Chondrocyte (in vitro differentiated cells): ENCODE results near the gene IFNAR1. TPM values are rescaled to one million over a fixed set of nuclear protein-coding genes. Genes with fewer than 3 reads are reported as not detected.

Experiments used
- DNase-seq: peaks from one replicate; pipeline ENCODE4 v3.0.0; 2021; ENCODE audit warnings: mixed read lengths, low spot score
- H3K27ac Mint-ChIP-seq: one replicate; pipeline ENCODE4 v1.8.0; 2021; ENCODE audit warnings: mild to moderate bottlenecking, moderate library complexity, mixed read lengths; ENCODE audit not compliant: unreplicated experiment
- H3K27me3 Mint-ChIP-seq: 2 replicates; pipeline ENCODE4 v1.8.0; 2021; ENCODE audit warnings: low read depth, mixed read lengths
- H3K36me3 Mint-ChIP-seq: 2 replicates; pipeline ENCODE4 v1.8.0; 2021; ENCODE audit warnings: low read depth, mixed read lengths
- H3K4me1 Mint-ChIP-seq: 2 replicates; pipeline ENCODE4 v1.8.0; 2021; ENCODE audit warnings: low read depth, mild to moderate bottlenecking, mixed read lengths
- H3K4me3 Mint-ChIP-seq: one replicate; pipeline ENCODE4 v1.8.0; 2021; ENCODE audit warnings: mild to moderate bottlenecking, moderate library complexity, mixed read lengths; ENCODE audit not compliant: unreplicated experiment
- H3K9me3 Mint-ChIP-seq: 2 replicates; pipeline ENCODE4 v1.8.0; 2021; ENCODE audit warnings: low read depth, mixed read lengths
- CTCF ChIP-seq: fragments of 200-600 bp; sonication (generic); IDR thresholded peaks from 2 replicates; pipeline ENCODE4 v1.5.0; 2021; ENCODE audit warnings: antibody characterized with exemption, mild to moderate bottlenecking, moderate library complexity
- total RNA-seq: library from RNA; stranded (reverse); gene quantifications from 3 replicates; pipeline ENCODE4 v1.2.1, GENCODE V29; 2021

Gene IFNAR1
- total RNA-seq, 1 donor from 2014 or later: 47.7 TPM

- no peak for DNase-seq
Observed at GRCh38 chr21:33339918-33340317, 15.1 kb downstream of the IFNAR1 start.

GRCh38 chr21:33345751-33346238 is 21.0 kb downstream of the IFNAR1 start:
- no peak for DNase-seq
- Mint-ChIP-seq H3K9me3 (no peaks in the 10 kb centered on the region), H3K27me3 (no peaks in the 10 kb centered on the region), H3K36me3 (peaks cover 28% of the 10 kb centered on the region), H3K4me3 (no peak overlapping the region), H3K4me1 (no peaks in the 10 kb centered on the region), H3K27ac (no peak overlapping the region)
- TF ChIP-seq CTCF: no peak

More at GRCh38 chr21:33339918-33340317, 15.1 kb downstream of the IFNAR1 start:
- Mint-ChIP-seq H3K4me1 (peaks cover 3% of the 10 kb centered on the region), H3K27ac (no peak overlapping the region), H3K4me3 (no peak overlapping the region), H3K9me3 (no peaks in the 10 kb centered on the region), H3K27me3 (no peaks in the 10 kb centered on the region), H3K36me3 (peaks cover 10% of the 10 kb centered on the region)
- no peak for TF ChIP-seq CTCF

- DNase-seq: no peak
- H3K4me1 Mint-ChIP-seq: no peaks in the 10 kb centered on the region
- no peak overlapping the region for H3K4me3 Mint-ChIP-seq
- H3K9me3 Mint-ChIP-seq: no peaks in the 10 kb centered on the region
- no peak overlapping the region for H3K27ac Mint-ChIP-seq
- no peaks in the 10 kb centered on the region for H3K27me3 Mint-ChIP-seq
- peaks cover 23% of the 10 kb centered on the region for H3K36me3 Mint-ChIP-seq
- no peak for TF ChIP-seq CTCF
Observed at GRCh38 chr21:33348706-33349105, 23.9 kb downstream of the IFNAR1 start.

- Mint-ChIP-seq H3K36me3 (peaks cover 20% of the 10 kb centered on the region), H3K4me3 (no peak overlapping the region), H3K9me3 (no peaks in the 10 kb centered on the region), H3K27me3 (no peaks in the 10 kb centered on the region), H3K27ac (no peak overlapping the region), H3K4me1 (no peaks in the 10 kb centered on the region)
- no peak for DNase-seq
- no peak for TF ChIP-seq CTCF
Observed at GRCh38 chr21:33350676-33351075, 25.9 kb downstream of the IFNAR1 start.

- Mint-ChIP-seq H3K27me3 (no peaks in the 10 kb centered on the region), H3K36me3 (peaks cover 15% of the 10 kb centered on the region), H3K9me3 (no peaks in the 10 kb centered on the region), H3K4me1 (peaks cover 5% of the 10 kb centered on the region), H3K27ac (no peak overlapping the region), H3K4me3 (no peak overlapping the region)
- DNase-seq: no peak
- no peak for TF ChIP-seq CTCF
Observed at GRCh38 chr21:33355355-33355754, 30.6 kb downstream of the IFNAR1 start.
